Pancreas (tissue), 10 donors: ENCODE results near the gene SPEG. TPM values are rescaled to one million over a fixed set of nuclear protein-coding genes. Genes with fewer than 3 reads are reported as not detected.

Experiments used
- ATAC-seq, 4 donors: fragments of 200-7000 bp; cut with Tn5 transposase; one replicate each; pipeline versions ENCODE4 v1.8.0 to v1.9.1; 2020; ENCODE audit warnings: mild to moderate bottlenecking in 4 of 4, moderate library complexity in 4 of 4
- DNase-seq, 6 donors: peaks; one replicate each; pipeline ENCODE4 v3.0.0-alpha.2; 2020
- FAIRE-seq: peaks from 2 replicates; lab custom pipeline; 2012; peaks lifted over from hg19 to GRCh38; lab: Jason Lieb, UNC
- H3K27ac ChIP-seq, 4 donors: fragments of 200-600 bp; sonication (generic); 1 replicate in 3 of 4; 2 replicates in 1 of 4; pipeline versions ENCODE4 v1.5.0 to v1.8.0; 2020
- H3K27me3 ChIP-seq, 4 donors: fragments of 200-600 bp; one replicate each; pipeline ENCODE4 v1.8.0; 2021
- H3K36me3 ChIP-seq, 3 donors: fragments of 200-600 bp; sonication (generic) in 1 of 3; one replicate each; pipeline versions ENCODE4 v1.5.0 to v1.8.0; 2020 to 2021
- H3K4me1 ChIP-seq, 3 donors: fragments of 200-600 bp; one replicate each; pipeline ENCODE4 v1.8.0; 2021
- H3K4me3 ChIP-seq, 4 donors: fragments of 200-600 bp; sonication (generic) in 2 of 4; one replicate each; pipeline versions ENCODE4 v1.5.0 to v1.8.0; 2020 to 2021
- H3K9me3 ChIP-seq, 4 donors: fragments of 200-600 bp; one replicate each; pipeline ENCODE4 v1.8.0; 2021
- WGBS, 2 donors: extraction: QIAGEN DNeasy Blood & Tissue Kit; methylation state at CpG; one replicate each; pipeline ENCODE4 v1.1.7; 2013; 5-methylcytosine and 5-hydroxymethylcytosine counted together
- intact Hi-C, 3 donors: fragments of 100-400 bp; cut with DNase I; formaldehyde crosslinking; loops; one replicate each; pipeline versions ENCODE4 v1.11.1 to v1.14.2; 2022
- polyA plus RNA-seq, 2 donors: library from polyadenylated mRNA; stranded (reverse); fragments of 200-250 nt; gene quantifications; one replicate each; pipeline ENCODE4 v1.2.3, GENCODE V29; 2013
- total RNA-seq, 6 donors: library from RNA; stranded (reverse); fragmentation: NEBNext Ultra II Directional in 4 of 6; extraction: Animal tissue kit (Norgen Biotek cat#: 25700) in 4 of 6; gene quantifications; one replicate each; pipeline versions ENCODE4 v1.2.1 to v1.2.4, GENCODE V29; 2021 to 2023
- TF ChIP-seq, protein P1 (sequence below), 4 donors: fragments of 200-600 bp; sonication (generic) in 3 of 4; IDR thresholded peaks; one replicate each; pipeline versions ENCODE4 v1.5.0 to v1.8.0; 2021; ENCODE audit warnings: antibody characterized with exemption in 4 of 4
- donor health status: healthy with polysubstance abuse.
- donor health status: DM: no; HTN: no; CAD: no; lungs with moderate emphysema.
- donor health status: DM: no; HTN: no; CAD: no.
- donor health status: control.
- donor health status: control.
- donor health status: Bipolar disorder and iron deficiency.
- donor health status: DM: yes; HTN: yes; CAD: no.
- donor health status: DM: no; HTN: no; CAD: no.
- donor health status: DM: no; HTN: no; CAD: no.
- donor health status: DM: yes; HTN: yes; CAD: no.

SPEG gene
- total and polyA plus RNA-seq, 8 donors, result 2.6 to 33.3 (median 4.2) TPM

DNA sequence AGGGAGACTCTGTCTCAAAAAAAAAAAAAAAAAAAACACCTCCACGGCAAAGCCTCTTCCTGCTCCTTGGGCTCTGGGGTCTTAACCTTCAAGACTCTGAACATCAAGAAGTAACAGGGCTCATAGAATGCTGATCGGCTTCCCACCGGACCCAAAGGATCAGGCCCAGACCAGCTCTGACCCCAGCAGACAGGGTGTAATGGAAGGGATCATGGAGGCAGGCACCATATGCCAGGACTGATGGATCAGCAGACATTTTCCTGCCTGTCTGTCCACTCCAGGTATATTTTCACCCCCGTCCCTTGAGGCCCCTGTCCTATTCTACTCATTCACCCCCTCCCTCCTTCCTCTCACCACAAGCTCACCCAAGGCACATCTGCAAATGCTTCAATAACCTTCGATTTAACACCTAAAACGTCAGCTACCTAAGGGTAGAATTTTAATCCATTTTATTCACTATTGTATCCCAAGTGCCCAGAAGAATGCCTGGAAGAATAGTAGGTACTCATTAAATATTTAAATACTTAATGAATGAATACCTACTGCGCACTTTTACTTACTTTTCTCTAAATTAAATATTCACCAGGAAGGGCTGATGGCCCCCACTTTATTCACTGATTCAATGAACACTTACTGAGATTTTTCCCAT, 4.6 kb upstream of the SPEG start:
- H3K9me3 ChIP-seq, result no peaks in the 10 kb centered on the region
- DNase-seq, result no peak
- TF ChIP-seq, protein P1, sequence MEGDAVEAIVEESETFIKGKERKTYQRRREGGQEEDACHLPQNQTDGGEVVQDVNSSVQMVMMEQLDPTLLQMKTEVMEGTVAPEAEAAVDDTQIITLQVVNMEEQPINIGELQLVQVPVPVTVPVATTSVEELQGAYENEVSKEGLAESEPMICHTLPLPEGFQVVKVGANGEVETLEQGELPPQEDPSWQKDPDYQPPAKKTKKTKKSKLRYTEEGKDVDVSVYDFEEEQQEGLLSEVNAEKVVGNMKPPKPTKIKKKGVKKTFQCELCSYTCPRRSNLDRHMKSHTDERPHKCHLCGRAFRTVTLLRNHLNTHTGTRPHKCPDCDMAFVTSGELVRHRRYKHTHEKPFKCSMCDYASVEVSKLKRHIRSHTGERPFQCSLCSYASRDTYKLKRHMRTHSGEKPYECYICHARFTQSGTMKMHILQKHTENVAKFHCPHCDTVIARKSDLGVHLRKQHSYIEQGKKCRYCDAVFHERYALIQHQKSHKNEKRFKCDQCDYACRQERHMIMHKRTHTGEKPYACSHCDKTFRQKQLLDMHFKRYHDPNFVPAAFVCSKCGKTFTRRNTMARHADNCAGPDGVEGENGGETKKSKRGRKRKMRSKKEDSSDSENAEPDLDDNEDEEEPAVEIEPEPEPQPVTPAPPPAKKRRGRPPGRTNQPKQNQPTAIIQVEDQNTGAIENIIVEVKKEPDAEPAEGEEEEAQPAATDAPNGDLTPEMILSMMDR (IDR thresholded peaks at IDR 0.05), result no peak
- no peaks in the 10 kb centered on the region for H3K27me3 ChIP-seq
- 84 to 88% methylated on average over 7 of the region's 7 CpGs for WGBS, 2 donors
- intact Hi-C loops, result no loop called here
- no peak overlapping the region for H3K27ac ChIP-seq
- H3K4me3 ChIP-seq, result no peak overlapping the region
- FAIRE-seq, result no peak
- H3K4me1 ChIP-seq, result no peaks in the 10 kb centered on the region
- H3K36me3 ChIP-seq, result no peaks in the 10 kb centered on the region
- no peak for ATAC-seq

- DNase-seq, result no peak
- no peaks in the 10 kb centered on the region for H3K36me3 ChIP-seq
- no peak overlapping the region for H3K27ac ChIP-seq
- H3K4me1 ChIP-seq, result no peaks in the 10 kb centered on the region
- peak in 3 of 4 donors; percentile 68 to 78 (median 77) for ATAC-seq
- FAIRE-seq, result no peak
- H3K4me3 ChIP-seq, result no peak overlapping the region
- intact Hi-C loops, result no loop called here
- H3K9me3 ChIP-seq, result no peaks in the 10 kb centered on the region
- WGBS, 2 donors, result 54 to 57% methylated on average over 9 of the region's 9 CpGs
- TF ChIP-seq, protein P1 (IDR thresholded peaks at IDR 0.05), result no peak
- peaks cover 0 to 5% (median 0%) of the 10 kb centered on the region in 4 donors for H3K27me3 ChIP-seq
These were observed 3.7 kb upstream of the SPEG start for GRCh38 chr2:219430633-219431615.

GRCh38 chr2:219433666-219434467, 776 bp upstream of the SPEG start:
- DNase-seq (no peak), ATAC-seq (no peak), FAIRE-seq (no peak)
- H3K4me1 ChIP-seq, result no peaks in the 10 kb centered on the region
- intact Hi-C loops, result no loop called here
- no peaks in the 10 kb centered on the region for H3K9me3 ChIP-seq
- H3K4me3 ChIP-seq, result no peak overlapping the region
- peaks cover 0 to 5% (median 0%) of the 10 kb centered on the region in 4 donors for H3K27me3 ChIP-seq
- no peak overlapping the region for H3K27ac ChIP-seq
- WGBS, 2 donors, result 79 to 81% methylated on average over 16 of the region's 16 CpGs
- no peaks in the 10 kb centered on the region for H3K36me3 ChIP-seq
- TF ChIP-seq, protein P1 (IDR thresholded peaks at IDR 0.05), result no peak

DNA sequence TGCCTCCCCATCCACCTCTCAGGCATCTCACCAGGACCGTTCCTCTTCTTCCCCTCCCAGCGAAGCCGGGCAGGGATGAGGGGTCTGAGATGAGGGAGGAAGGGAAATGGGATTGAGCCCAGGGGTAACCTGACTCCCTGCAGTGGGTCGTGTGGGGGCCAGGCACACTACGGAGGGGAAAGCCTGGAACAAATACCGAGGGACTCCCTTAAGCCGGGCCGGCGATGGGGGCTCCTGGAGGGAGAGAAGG, 250 bp upstream of the SPEG start:
- no peak for FAIRE-seq

More for the DNA sequence above, 250 bp upstream of the SPEG start:
- TF ChIP-seq, protein P1 (IDR thresholded peaks at IDR 0.05), result no peak
- H3K27me3 ChIP-seq, result peaks cover 0 to 5% (median 0%) of the 10 kb centered on the region in 4 donors
- no peaks in the 10 kb centered on the region for H3K4me1 ChIP-seq
- H3K4me3 ChIP-seq, result no peak overlapping the region
- no peaks in the 10 kb centered on the region for H3K36me3 ChIP-seq
- H3K27ac ChIP-seq, result no peak overlapping the region
- WGBS, 2 donors, result 49 to 55% methylated on average over 9 of the region's 9 CpGs
- H3K9me3 ChIP-seq, result no peaks in the 10 kb centered on the region
- intact Hi-C loops, result no loop called here
- no peak for ATAC-seq
- no peak for DNase-seq
